Islet precursor cell (in vitro differentiated cells): Measurements from ENCODE around the gene CNGA4.
"Not testable (repeated sequence)": the region's sequence is repeated elsewhere in the genome, so short reads cannot be mapped to it uniquely, and the experiment has no call there.

Source experiments
- DNase-seq: peaks from one replicate; pipeline ENCODE4 v3.0.0-alpha.2; 2018

The CNGA4 gene

GRCh38 chr11:6269994-6270393 is 31.1 kb downstream of the CNGA4 start:
- no peak for DNase-seq

- no peak for DNase-seq
Observed at GRCh38 chr11:6270584-6271246, 31.8 kb downstream of the CNGA4 start.

GRCh38 chr11:6271598-6271997 is 32.7 kb downstream of the CNGA4 start:
- no peak for DNase-seq

- DNase-seq, result no peak
Observed at GRCh38 chr11:6273188-6273587, 34.3 kb downstream of the CNGA4 start.

- DNase-seq, result not testable (repeated sequence)
Observed at GRCh38 chr11:6280809-6281208, 41.9 kb downstream of the CNGA4 start.

GRCh38 chr11:6283453-6284023 is 44.6 kb downstream of the CNGA4 start:
- no peak for DNase-seq

- DNase-seq, result no peak
Observed at GRCh38 chr11:6284250-6284649, 45.4 kb downstream of the CNGA4 start.

GRCh38 chr11:6285019-6285418 is 46.1 kb downstream of the CNGA4 start:
- no peak for DNase-seq
